ENCODE measurements around the gene NELFCD.
"Not testable (repeated sequence)": the region's sequence is repeated elsewhere in the genome, so short reads cannot be mapped to it uniquely, and the experiment has no call there.

NELFCD gene, protein sequence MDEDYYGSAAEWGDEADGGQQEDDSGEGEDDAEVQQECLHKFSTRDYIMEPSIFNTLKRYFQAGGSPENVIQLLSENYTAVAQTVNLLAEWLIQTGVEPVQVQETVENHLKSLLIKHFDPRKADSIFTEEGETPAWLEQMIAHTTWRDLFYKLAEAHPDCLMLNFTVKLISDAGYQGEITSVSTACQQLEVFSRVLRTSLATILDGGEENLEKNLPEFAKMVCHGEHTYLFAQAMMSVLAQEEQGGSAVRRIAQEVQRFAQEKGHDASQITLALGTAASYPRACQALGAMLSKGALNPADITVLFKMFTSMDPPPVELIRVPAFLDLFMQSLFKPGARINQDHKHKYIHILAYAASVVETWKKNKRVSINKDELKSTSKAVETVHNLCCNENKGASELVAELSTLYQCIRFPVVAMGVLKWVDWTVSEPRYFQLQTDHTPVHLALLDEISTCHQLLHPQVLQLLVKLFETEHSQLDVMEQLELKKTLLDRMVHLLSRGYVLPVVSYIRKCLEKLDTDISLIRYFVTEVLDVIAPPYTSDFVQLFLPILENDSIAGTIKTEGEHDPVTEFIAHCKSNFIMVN

GRCh38 chr20:58980711-58981627, at the start of gene NELFCD:
Gene NELFCD, plus strand, starts transcription at chr20:58981256. Its CDS starts 54 bp downstream, at chr20:58981310.
- DNase-seq, result peak; percentile 45

DNA sequence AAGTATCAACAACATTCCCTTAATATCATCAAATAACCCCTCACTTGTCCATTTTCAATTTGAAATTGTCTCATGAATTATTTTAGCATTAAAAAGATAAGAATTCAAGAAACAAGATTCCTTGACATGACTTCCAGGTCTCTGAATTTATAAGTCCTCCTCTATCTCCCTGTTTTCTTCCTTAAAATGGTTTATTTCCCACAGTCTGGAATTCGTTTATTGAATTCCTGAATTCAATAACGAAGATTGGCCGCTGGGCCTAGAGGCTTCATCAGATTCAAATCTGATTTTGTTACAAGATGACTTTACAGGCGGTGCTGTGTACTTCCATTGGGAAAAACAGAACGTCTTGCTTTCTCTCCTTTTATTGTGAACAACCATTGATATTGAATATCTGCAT, 48.9 kb upstream of the NELFCD start:
- DNase-seq, result no peak

DNA sequence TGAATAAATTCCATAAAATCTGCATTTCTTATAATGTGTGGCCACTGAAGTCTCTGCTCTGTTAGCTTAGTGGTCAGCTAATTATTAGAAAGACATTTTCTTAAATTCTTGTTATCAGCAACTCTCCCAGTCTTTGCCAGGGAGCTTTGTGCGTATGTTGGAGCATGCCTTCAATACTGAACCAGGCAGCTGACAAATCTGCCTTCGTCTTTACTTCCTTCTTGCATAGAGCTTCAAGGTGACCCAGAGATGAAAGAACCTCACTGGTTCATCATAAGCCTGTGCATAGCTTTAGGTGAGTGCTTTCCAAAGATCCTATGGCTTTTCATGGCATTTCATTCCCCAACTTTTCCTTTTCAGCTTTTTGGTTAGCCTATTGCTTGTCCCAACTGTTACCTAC, 43.0 kb upstream of the NELFCD start:
- no peak for DNase-seq

DNA sequence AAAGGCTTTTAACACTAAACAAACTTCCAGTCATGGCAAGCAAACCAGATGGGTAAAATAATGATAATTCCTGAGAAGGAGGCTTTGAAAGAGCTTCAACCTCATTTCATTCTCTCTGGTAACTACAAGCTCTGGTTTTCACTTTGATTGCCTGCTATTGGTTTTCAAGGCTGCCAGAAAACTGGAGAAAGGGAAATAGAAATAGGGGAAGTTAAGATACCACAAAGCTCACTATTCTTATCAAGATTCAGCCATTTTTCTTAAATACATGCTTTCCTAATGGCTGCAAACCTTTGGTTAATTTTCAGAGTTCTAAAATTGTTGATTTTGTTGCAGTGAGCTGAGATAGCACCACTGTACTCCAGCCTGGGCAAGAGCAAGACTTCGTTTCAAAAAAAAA, 42.5 kb upstream of the NELFCD start:
- DNase-seq, result no peak

DNA sequence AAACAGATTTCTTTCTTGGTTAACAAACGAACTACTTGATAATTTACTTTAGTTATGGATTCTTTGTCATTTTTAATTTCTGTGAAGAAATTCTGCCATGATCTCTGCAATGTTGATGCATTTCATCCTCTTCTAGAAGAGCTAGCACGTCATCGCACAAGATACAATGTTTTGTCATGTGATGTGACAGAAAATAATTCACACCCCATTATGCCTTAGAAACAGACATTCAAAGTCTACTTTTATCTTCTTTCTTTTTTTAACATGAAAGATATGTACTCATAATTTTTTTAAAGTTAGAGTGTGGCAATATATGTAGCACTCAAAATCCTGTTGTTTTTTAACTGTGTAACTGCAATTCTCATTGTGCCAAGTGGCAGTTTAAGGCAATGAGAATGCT, 39.6 kb upstream of the NELFCD start:
- no peak for DNase-seq

GRCh38 chr20:58942549-58942948, 38.5 kb upstream of the NELFCD start:
- DNase-seq, result no peak

GRCh38 chr20:58944610-58945009, 36.4 kb upstream of the NELFCD start:
- no peak for DNase-seq

- no peak for DNase-seq
Measured at GRCh38 chr20:58945965-58946631, 35.0 kb upstream of the NELFCD start.

- not testable (repeated sequence) for DNase-seq
Measured at GRCh38 chr20:58947797-58948388, 33.2 kb upstream of the NELFCD start.

- no peak for DNase-seq
Measured at GRCh38 chr20:58950603-58951002, 30.5 kb upstream of the NELFCD start.

GRCh38 chr20:58953050-58953449, 28.0 kb upstream of the NELFCD start:
- DNase-seq, result no peak

DNA sequence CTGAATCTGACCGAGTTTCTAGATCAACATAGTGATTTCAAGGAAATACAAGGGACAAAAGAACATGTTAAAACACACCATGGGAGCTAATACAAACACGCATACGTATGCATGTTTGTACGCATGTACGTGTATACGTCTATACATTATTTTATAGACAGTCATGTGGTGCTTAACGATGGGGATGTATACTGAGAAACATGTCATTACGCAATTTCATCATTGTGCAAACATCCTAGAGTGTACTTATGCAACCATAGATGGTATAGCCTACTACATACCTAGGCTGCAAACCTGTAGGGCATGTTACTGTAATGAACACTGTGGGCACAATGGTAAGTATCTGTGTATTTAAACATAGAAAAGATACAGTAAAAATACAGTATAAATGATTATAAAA, 25.0 kb upstream of the NELFCD start:
- DNase-seq, result no peak

DNA sequence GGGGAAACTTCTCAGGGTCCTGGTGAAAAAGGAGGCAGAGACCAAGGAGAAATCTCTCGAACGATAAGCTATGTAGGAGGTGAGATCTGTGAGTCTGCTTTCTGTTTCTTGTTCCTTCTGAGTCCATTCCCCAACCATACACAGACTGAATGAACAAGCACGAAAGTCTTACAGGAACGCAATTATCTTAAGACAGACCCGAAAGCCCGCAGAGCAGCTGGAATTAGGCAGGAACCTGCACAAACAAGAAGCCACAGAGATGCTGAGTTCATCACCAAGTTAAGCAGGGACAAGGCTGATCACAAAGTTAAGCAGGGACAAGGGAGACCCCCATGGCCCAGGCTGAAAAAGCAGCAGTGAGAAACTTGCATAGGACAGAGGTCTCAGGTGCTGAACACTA, 21.4 kb upstream of the NELFCD start:
- DNase-seq, result no peak

DNA sequence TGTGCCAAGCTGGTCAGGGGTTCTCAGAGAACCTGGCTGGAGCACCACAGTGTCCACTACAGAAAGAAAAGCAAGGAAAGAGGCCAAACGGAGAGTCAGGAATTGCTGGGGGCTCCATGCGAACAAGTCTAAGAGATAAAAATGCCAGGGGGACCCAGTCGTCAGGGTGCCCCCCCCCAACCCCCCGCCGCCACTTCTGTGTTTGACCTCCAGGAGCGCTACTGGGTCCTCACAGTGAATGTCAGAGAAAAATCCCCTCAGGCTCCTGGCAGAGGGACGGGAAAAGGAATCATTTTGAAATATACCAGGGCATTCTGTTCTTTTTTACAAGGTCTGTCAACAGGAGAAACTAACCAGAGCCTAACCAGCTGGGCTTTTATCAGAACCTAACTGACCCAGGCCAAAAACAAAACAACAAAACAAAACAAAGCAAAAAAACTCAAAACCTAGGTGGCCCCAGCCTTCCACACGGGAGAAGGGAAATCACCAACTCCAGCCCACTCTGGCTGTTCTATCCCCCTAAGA, 17.9 kb upstream of the NELFCD start:
- no peak for DNase-seq

- not testable (repeated sequence) for DNase-seq
Measured at GRCh38 chr20:58963922-58964321, 17.1 kb upstream of the NELFCD start.

DNA sequence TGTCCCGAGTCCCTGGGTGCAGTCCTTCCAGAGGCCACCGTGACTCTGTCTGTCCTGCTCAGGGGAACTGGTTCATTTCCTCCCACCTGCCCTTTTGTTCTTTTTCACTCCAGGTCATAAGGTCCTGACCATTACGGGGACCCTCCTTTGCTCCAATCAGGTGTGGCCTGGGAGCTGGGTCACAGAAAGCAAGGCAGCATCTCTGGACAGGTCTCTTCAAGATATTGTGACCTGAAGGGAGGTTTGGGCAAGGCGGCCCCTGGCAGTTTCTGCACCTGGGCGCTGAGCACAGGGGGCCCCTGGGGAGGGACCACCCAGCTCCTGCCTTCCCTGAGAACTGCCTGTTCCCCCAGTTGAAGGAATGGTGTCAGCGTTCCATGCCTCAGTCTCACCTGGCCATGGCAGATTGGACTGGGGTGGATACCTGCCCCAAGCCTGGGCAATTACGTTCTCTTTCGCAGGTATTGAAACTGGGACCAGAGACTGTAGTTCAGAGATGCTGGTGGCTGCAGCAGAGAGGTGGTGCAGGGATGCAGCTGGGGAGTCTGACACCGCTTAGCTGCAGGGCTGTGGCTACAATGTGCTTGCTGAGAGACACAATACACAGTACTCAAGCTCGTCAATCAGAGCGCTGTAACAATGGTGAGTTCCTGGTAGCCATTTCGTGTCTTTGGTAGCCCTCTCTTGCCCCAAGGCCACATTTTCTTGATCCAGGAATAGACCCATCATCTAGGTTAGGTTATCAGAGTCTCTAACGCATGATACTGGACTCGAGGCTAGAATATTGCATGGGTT, 15.6 kb upstream of the NELFCD start:
- no peak for DNase-seq

GRCh38 chr20:58967652-58968429, 13.2 kb upstream of the NELFCD start:
- no peak for DNase-seq

DNA sequence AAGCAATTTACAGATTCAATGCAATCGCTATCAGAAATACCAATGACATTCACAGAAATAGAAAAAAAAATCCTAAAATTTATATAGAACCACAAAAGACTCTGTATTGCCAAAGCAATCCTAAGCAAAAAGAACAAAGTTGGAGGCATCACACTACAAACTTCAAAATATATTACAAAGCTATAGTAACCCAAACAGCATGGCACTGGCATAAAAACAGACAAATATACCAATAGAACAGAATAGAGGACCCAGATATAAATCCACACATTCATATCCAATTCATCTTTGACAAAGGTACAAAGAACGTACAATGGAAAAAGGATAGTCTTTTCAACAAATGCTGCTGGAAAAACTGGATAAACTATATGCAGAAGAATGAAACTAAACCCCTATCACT, 11.6 kb upstream of the NELFCD start:
- no peak for DNase-seq

- DNase-seq, result no peak
Measured at GRCh38 chr20:58970146-58970545, 10.9 kb upstream of the NELFCD start.

GRCh38 chr20:58971429-58971828, 9.6 kb upstream of the NELFCD start:
- DNase-seq, result no peak

DNA sequence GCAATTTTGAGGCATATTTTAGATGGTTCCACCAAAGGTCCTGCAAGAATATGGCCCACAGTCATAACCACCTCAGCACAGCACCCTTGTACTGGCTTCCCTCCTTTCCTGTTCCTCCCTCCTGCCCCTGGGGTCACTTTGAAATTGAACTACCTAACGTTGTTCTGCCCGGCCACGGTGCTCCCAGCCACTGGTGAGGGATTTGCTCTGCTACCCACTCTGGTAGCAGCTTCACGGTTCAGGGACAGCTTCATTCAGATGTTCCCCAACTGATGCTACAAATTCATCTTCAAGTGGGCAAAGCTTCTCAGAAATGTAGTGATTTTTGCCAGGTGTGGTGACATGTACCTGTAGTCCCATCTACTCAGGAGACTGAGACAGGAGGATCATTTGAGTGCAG, 7.9 kb upstream of the NELFCD start:
- no peak for DNase-seq

Measured in NCI-H1694 (cell line).